ENCODE results near the gene HLA-F.

Gene HLA-F

GRCh38 chr6:29728875-29729270, 5.6 kb downstream of the HLA-F start:
- DNase-seq (ENCODE audit: insufficient read length, low spot score) (no peak), FAIRE-seq (no peak)
- TF ChIP-seq POLR2A (IDR thresholded peaks at IDR 0.05; ENCODE audit: low read depth, low read length), result no peak

DNA sequence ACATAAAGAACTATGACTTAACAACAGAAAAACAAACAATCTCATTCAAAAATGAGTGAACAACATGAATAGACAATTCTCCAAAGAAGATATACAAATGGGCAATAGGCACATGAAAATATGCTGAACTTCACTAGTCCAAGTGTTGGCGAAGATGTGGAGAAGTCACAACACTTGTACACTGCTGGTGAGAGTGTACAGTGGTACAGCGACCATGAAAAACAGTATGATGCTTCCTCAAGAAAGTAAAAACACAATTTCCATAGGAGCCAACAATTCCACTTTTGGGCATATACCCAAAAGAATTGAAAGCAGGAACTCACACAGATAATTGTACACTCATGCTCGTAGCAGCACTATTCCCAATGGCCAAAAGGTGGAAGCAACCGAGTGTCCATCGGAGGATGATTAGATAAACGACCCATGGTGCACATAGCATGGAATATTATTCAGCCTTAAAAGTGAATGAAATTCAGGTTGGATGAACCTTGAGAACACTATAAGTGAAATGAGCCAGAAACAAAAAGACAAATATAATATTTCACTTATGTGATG, 6.6 kb downstream of the HLA-F start:
- no peak for DNase-seq (ENCODE audit: insufficient read length, low spot score)
- no peak for FAIRE-seq
- no peak for TF ChIP-seq POLR2A (IDR thresholded peaks at IDR 0.05; ENCODE audit: low read depth, low read length)

DNA sequence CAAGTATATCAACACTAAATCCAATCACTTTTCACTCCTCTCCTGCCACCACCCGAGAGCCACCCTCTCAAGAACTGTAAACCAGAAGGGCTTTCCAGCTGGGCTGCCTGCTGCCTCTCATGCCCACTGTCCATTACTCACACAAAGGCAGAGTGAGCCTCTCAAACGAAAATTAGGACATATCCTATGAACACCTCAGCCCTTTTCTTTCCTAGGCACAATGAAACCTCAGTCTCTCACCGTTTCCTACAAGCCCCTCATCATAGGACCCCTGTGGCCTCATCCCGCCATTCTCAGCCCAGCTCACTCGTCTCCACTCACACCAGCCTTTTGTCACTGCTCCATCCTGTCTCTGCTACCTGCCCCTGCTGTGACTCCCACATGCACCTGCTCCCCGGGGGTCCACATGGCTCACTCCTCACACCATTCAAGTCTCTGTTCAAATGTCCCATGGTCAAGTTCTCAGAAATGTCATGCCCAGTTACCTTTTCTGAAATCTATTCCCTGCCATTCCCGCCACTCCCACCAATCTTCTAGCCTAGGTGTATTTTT, 7.4 kb downstream of the HLA-F start:
- DNase-seq (ENCODE audit: insufficient read length, low spot score) (no peak), FAIRE-seq (no peak)
- TF ChIP-seq POLR2A (IDR thresholded peaks at IDR 0.05; ENCODE audit: low read depth, low read length), result no peak

GRCh38 chr6:29731281-29731680, 8.0 kb downstream of the HLA-F start:
- FAIRE-seq (no peak), DNase-seq (ENCODE audit: insufficient read length, low spot score) (no peak)
- TF ChIP-seq POLR2A (IDR thresholded peaks at IDR 0.05; ENCODE audit: low read depth, low read length), result no peak

- FAIRE-seq, result no peak
- no peak for DNase-seq (ENCODE audit: insufficient read length, low spot score)
- no peak for TF ChIP-seq POLR2A (IDR thresholded peaks at IDR 0.05; ENCODE audit: low read depth, low read length)
Measured at GRCh38 chr6:29733057-29733456, 9.8 kb downstream of the HLA-F start.

GRCh38 chr6:29734046-29735018, 11.1 kb downstream of the HLA-F start:
- FAIRE-seq (peak; percentile 11), DNase-seq (ENCODE audit: insufficient read length, low spot score) (no peak)
- no peak for TF ChIP-seq POLR2A (IDR thresholded peaks at IDR 0.05; ENCODE audit: low read depth, low read length)

DNA sequence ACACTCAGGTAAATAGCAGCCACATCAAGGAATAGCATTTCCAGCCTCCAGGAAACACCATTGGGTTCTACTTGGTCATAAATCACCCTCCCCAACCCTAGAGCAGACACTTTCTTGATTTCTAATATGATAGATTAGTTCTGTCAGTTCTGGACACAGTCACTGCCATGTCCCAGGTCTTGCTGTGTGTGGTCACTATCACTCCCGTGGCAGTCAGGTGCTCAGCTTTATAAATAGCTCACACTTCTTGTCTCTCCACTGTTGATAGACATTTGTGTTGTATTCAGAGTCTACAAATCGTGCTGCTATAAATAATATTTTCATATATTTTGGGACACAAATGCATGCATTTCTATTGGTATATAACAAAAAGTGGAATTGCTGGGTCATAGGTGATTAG, 13.3 kb downstream of the HLA-F start:
- FAIRE-seq (no peak), DNase-seq (ENCODE audit: insufficient read length, low spot score) (no peak)
- TF ChIP-seq POLR2A (IDR thresholded peaks at IDR 0.05; ENCODE audit: low read depth, low read length), result no peak

DNA sequence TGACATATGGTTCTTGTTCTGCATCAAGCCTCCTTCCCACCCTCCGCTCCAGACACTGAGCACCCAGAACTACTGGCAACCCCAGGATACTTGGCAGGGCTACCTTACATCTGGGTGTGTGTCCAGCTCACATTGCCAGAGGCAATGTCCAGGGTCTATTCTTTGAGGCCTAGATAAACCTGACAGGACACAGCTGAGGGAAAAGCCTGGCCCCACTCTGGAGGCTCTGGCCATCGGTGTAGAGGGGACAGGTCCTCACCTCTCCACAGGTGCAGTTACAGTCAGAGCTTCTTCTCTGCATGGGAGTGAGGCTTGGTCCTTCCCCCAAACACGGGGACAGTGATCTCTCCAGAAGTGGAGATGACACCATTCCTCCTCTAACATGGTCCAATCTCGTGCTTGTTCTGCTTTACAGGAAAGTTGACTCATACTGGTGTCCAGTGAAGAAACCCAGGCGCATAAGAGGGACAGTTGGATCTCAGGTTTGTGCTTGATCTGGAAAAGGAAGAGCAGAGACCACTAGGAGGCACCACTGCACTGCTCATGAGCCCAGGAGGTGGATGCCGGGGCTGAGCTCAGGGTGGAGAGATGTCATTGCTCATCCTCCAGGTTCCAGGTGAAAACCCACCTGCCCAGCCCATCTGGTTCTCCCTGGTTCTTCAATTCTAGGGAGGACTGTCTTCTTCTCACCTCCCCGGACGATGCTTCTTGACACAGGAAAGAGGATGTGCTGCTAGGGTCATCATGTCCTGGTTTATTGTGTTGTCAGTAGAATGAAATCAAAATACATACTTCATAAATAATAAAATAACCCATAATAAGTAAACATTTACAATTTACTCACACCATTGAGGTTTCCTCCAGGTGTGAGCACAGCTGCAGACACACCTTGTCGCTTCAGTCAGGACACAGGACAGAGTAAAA, 14.7 kb downstream of the HLA-F start:
- FAIRE-seq, result peak; percentile 94
- DNase-seq (ENCODE audit: insufficient read length, low spot score), result no peak
- no peak for TF ChIP-seq POLR2A (IDR thresholded peaks at IDR 0.05; ENCODE audit: low read depth, low read length)

DNA sequence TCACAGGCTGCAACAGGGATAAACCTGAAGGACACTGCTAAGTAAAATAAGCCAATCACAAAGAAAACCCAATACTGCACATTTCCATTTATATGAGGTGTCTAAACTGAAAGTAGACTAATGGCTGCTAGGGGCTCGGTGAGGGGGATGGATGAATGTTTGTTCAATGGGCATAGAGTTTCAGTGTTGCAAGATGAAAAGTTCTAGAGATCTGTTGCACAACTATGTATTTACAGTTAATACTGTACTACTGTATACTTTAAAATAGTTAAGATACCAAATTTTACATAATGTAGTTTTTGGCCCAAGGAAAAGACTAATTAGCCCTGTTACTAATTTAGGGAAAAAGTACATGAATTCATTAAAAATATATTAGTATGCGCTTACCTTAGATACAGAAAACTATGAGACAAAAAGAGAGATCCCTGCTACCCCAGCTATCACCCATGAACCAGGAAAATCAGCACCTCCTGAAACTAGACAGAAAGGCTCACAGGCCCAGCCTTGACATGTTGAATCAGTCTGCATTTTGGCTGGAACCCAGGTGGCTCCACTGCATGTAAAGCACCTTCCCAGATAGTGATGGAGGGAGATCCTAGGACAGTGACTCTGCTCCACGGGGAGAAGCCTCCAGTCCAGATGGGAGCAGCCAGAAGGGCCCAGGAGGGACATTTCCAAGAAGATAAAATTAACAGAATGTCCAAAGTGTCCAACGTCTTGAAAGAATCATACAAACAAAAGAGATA, 16.1 kb downstream of the HLA-F start:
- no peak for TF ChIP-seq POLR2A (IDR thresholded peaks at IDR 0.05; ENCODE audit: low read depth, low read length)
- no peak for FAIRE-seq
- DNase-seq (ENCODE audit: insufficient read length, low spot score), result no peak

DNA sequence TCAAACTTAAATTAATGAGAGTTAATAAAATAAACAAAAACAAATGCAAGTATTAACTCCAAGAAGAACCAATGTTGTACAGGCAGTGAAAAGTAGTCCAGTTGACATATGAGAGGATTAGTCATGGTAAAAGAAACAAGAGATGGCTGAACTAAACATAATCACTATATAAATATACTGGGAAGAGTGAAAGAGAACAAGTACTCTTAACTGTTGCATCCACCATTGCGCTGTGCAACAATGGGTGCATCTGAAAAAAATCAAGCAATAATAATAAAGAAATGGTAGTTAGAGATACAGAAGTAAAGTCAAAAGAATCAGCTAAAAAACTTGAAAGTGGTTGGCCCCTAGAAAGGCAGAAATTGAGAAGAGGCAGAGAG, 16.6 kb downstream of the HLA-F start:
- no peak for TF ChIP-seq POLR2A (IDR thresholded peaks at IDR 0.05; ENCODE audit: low read depth, low read length)
- no peak for DNase-seq (ENCODE audit: insufficient read length, low spot score)

GRCh38 chr6:29741592-29741991, 18.4 kb downstream of the HLA-F start:
- FAIRE-seq (no peak), DNase-seq (ENCODE audit: insufficient read length, low spot score) (no peak)
- no peak for TF ChIP-seq POLR2A (IDR thresholded peaks at IDR 0.05; ENCODE audit: low read depth, low read length)

More for the DNA sequence above, 16.6 kb downstream of the HLA-F start:
- FAIRE-seq, result no peak

DNA sequence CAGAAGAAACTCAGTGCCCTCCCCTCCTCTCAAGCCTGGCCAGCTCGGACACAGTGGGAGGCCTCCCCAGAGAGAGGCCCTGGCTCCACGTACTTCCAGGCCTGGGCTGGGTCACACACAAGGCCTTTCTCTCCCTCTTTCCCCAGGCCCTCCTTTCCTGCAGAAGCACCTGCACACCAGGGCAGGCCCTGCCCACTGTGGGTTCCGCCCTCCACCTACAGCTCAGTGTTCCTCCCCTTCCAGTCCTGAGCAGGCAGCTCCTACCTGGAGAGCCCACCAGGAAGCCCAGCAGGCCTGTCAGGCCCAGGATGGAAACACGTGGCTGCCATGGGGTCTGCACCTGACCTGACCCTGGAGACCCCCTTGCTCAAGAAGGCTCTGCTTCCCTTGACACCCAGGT, 18.9 kb downstream of the HLA-F start:
- DNase-seq (ENCODE audit: insufficient read length, low spot score) (no peak), FAIRE-seq (no peak)
- TF ChIP-seq POLR2A (IDR thresholded peaks at IDR 0.05; ENCODE audit: low read depth, low read length), result no peak

DNA sequence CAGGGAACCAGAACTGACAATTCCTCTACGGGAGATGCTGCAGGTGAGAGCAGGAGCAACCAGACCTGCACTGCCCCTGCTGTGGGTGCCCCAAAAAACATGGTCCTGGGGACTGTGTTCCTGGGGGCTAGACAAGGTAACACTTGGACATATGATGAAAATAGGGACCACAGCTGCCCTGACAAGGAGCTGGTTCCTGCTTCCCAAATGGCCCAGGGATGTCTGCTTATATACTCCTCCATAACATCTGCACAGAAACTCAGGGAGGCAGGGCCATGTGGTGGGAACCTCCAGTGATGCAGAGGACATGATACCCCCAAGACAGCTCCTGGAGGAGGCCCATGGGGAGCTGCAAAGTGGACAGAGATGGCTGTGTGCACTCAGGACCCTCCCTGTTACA, 19.8 kb downstream of the HLA-F start:
- no peak for DNase-seq (ENCODE audit: insufficient read length, low spot score)
- FAIRE-seq, result no peak
- TF ChIP-seq POLR2A (IDR thresholded peaks at IDR 0.05; ENCODE audit: low read depth, low read length), result no peak
